OCI-LY1 (cell line): ENCODE data around the gene SH3RF1.

Experiments used
- EZH2 ChIP-seq: fragments of 200-600 bp; sonication (generic), shearing (Covaris generic); IDR thresholded peaks from 2 replicates; pipeline ENCODE4 v1.8.0; 2017; ENCODE audit warnings: borderline replicate concordance, mixed run types, mild to moderate bottlenecking, antibody characterized with exemption, low read length, moderate library complexity, mixed read lengths
- TF ChIP-seq, protein P1 (sequence below): fragments of 200-600 bp; sonication (generic), shearing (Covaris generic); IDR thresholded peaks from 2 replicates; pipeline ENCODE4 v1.5.1; 2017; ENCODE audit warnings: mild to moderate bottlenecking, antibody characterized with exemption, low read length, moderate library complexity, mixed read lengths

DNA sequence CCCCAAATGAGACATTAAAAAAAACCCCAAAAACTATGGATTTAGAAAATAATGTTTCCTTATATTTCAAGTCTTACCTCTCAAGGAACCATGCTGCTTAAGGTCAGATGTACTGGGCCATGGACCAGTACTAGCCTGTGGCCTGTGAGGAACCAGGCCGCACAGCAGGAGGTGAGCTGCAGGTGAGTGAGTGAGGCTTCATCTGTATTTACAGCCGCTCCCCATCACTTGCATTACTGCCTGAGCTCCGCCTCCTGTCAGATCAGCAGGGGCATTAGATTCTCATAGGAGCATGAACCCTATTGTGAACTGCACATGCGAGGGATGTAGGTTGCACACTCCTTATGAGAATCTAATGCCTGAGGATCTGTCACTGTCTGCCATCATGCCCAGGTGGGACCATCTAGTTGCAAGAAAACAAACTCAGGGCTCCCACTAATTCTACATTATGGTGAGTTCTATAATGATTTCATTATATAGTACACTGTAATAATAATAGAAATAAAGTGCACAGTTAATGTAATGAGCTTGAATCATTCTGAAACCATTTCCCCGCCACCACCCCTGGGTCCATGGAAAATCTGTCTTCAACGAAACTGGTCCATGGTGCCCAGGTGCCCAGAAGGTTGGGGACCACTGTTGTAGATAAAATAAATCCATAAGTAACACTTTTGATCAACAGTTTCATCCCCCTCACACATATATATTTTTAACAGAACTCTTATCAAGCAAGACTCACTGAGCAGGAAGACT lies 155.4 kb downstream of the SH3RF1 start:
- TF ChIP-seq, protein P1, sequence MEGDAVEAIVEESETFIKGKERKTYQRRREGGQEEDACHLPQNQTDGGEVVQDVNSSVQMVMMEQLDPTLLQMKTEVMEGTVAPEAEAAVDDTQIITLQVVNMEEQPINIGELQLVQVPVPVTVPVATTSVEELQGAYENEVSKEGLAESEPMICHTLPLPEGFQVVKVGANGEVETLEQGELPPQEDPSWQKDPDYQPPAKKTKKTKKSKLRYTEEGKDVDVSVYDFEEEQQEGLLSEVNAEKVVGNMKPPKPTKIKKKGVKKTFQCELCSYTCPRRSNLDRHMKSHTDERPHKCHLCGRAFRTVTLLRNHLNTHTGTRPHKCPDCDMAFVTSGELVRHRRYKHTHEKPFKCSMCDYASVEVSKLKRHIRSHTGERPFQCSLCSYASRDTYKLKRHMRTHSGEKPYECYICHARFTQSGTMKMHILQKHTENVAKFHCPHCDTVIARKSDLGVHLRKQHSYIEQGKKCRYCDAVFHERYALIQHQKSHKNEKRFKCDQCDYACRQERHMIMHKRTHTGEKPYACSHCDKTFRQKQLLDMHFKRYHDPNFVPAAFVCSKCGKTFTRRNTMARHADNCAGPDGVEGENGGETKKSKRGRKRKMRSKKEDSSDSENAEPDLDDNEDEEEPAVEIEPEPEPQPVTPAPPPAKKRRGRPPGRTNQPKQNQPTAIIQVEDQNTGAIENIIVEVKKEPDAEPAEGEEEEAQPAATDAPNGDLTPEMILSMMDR = no peak
- no peak for TF ChIP-seq EZH2
